Left lung (tissue), 10 donors: ENCODE results near the gene RNASEH1. TPM values are rescaled to one million over a fixed set of nuclear protein-coding genes. Genes with fewer than 3 reads are reported as not detected.

Experiments
- ATAC-seq: fragments of 200-7000 bp; cut with Tn5 transposase; one replicate; pipeline ENCODE4 v1.9.1; 2020; ENCODE audit warnings: moderate library complexity
- DNase-seq, 4 donors: peaks; one replicate each; pipeline ENCODE4 v3.0.0-alpha.2; 2013 to 2020
- H3K27ac ChIP-seq, 2 donors: fragments of 200-600 bp; sonication (generic) in 1 of 2; one replicate each; pipeline versions ENCODE4 v1.5.0 to v1.8.0; 2020 to 2021
- H3K27me3 ChIP-seq, 2 donors: fragments of 200-600 bp; sonication (generic) in 1 of 2; one replicate each; pipeline versions ENCODE4 v1.5.0 to v1.8.0; 2020 to 2021
- H3K36me3 ChIP-seq, 2 donors: fragments of 200-600 bp; sonication (generic) in 1 of 2; one replicate each; pipeline versions ENCODE4 v1.5.0 to v1.8.0; 2020 to 2021
- H3K4me1 ChIP-seq, 2 donors: fragments of 200-600 bp; one replicate each; pipeline ENCODE4 v1.8.0; 2021
- H3K4me3 ChIP-seq, 2 donors: fragments of 200-600 bp; sonication (generic) in 1 of 2; one replicate each; pipeline versions ENCODE4 v1.5.0 to v1.8.0; 2020 to 2021; ENCODE audit warnings: mild to moderate bottlenecking in 1 of 2
- H3K9me3 ChIP-seq, 2 donors: fragments of 200-600 bp; sonication (generic) in 1 of 2; one replicate each; pipeline versions ENCODE4 v1.5.0 to v1.8.0; 2020 to 2021
- CTCF ChIP-seq, 2 donors: fragments of 200-600 bp; sonication (generic) in 1 of 2; IDR thresholded peaks; one replicate each; pipeline versions ENCODE4 v1.5.0 to v1.8.0; 2021; ENCODE audit warnings: antibody characterized with exemption in 2 of 2
- intact Hi-C, 2 donors: fragments of 100-400 bp; cut with DNase I; formaldehyde crosslinking; loops; one replicate each; pipeline versions ENCODE4 v1.11.2 to v1.14.2; 2022
- polyA plus RNA-seq, 6 donors: library from polyadenylated mRNA; unstranded; fragments of 120-200 nt; gene quantifications; one replicate each; pipeline ENCODE4 v1.2.1, GENCODE V29; 2013; ENCODE audit not compliant: insufficient read length in 6 of 6
- total RNA-seq, 2 donors: library from RNA; stranded (reverse); fragmentation: NEBNext Ultra II Directional; extraction: Animal tissue kit (Norgen Biotek cat#: 25700); gene quantifications; one replicate each; pipeline ENCODE4 v1.2.1, GENCODE V29; 2021
- donor health status: DM: no; HTN: yes; CAD: no.
- donor health status: DM: no; HTN: no; CAD: no.

Gene RNASEH1
- total and polyA plus RNA-seq, 8 donors = 16.1 to 22.8 (median 18.8) TPM

- peak overlapping the region; percentile 84 to 93 for H3K27ac ChIP-seq
- peaks cover 6 to 22% of the 10 kb centered on the region in 2 donors for H3K4me1 ChIP-seq
- H3K36me3 ChIP-seq = peaks cover 0 to 41% of the 10 kb centered on the region in 2 donors
- TF ChIP-seq CTCF (IDR thresholded peaks at IDR 0.05) = no peak
- ATAC-seq (peak; percentile 35), DNase-seq (no peak)
- H3K27me3 ChIP-seq = no peaks in the 10 kb centered on the region
- peak overlapping the region; percentile 95 to 96 for H3K4me3 ChIP-seq
- no peaks in the 10 kb centered on the region for H3K9me3 ChIP-seq
- intact Hi-C loops = no loop called here
These were observed 411 bp downstream of the RNASEH1 start for GRCh38 chr2:3557639-3558204.

- no peak for DNase-seq
- H3K4me3 ChIP-seq = no peak overlapping the region
- H3K27ac ChIP-seq = no peak overlapping the region
- H3K4me1 ChIP-seq = peaks cover 6 to 17% of the 10 kb centered on the region in 2 donors
- TF ChIP-seq CTCF (IDR thresholded peaks at IDR 0.05) = no peak
- intact Hi-C loops = no loop called here
- no peak for ATAC-seq
- H3K9me3 ChIP-seq = no peaks in the 10 kb centered on the region
- H3K27me3 ChIP-seq = no peaks in the 10 kb centered on the region
- peaks cover 0 to 74% of the 10 kb centered on the region in 2 donors for H3K36me3 ChIP-seq
These were observed 4.2 kb downstream of the RNASEH1 start for GRCh38 chr2:3553946-3554345.

GRCh38 chr2:3547915-3548314 is 10.2 kb downstream of the RNASEH1 start:
- Histone ChIP-seq H3K4me1 (no peaks in the 10 kb centered on the region), H3K27me3 (no peaks in the 10 kb centered on the region), H3K4me3 (no peak overlapping the region), H3K9me3 (no peaks in the 10 kb centered on the region), H3K36me3 (peaks cover 0 to 96% of the 10 kb centered on the region in 2 donors), H3K27ac (no peak overlapping the region)
- DNase-seq (no peak), ATAC-seq (no peak)
- intact Hi-C loops = no loop called here
- TF ChIP-seq CTCF (IDR thresholded peaks at IDR 0.05) = no peak

- Histone ChIP-seq H3K4me3 (no peak overlapping the region), H3K9me3 (no peaks in the 10 kb centered on the region), H3K27me3 (no peaks in the 10 kb centered on the region), H3K27ac (no peak overlapping the region), H3K4me1 (no peaks in the 10 kb centered on the region), H3K36me3 (peaks cover 4 to 100% of the 10 kb centered on the region in 2 donors)
- ATAC-seq = no peak
- intact Hi-C loops = no loop called here
- no peak for DNase-seq
- no peak for TF ChIP-seq CTCF (IDR thresholded peaks at IDR 0.05)
These were observed 12.2 kb downstream of the RNASEH1 start for GRCh38 chr2:3545788-3546478.

- ATAC-seq = no peak
- Histone ChIP-seq H3K9me3 (no peaks in the 10 kb centered on the region), H3K4me1 (no peaks in the 10 kb centered on the region), H3K4me3 (no peak overlapping the region), H3K27me3 (no peaks in the 10 kb centered on the region), H3K27ac (no peak overlapping the region), H3K36me3 (peaks cover 4 to 86% of the 10 kb centered on the region in 2 donors)
- no peak for TF ChIP-seq CTCF (IDR thresholded peaks at IDR 0.05)
- no peak for DNase-seq
- intact Hi-C loops = no loop called here
These were observed 15.0 kb downstream of the RNASEH1 start for GRCh38 chr2:3543023-3543683.
